Osteocyte (in vitro differentiated cells): ENCODE results near the gene CES4A. TPM values are rescaled to one million over a fixed set of nuclear protein-coding genes. Genes with fewer than 3 reads are reported as not detected.

Source experiments
- DNase-seq: peaks from one replicate; pipeline ENCODE4 v3.0.0; 2021; ENCODE audit warnings: mixed read lengths; ENCODE audit not compliant: unreplicated experiment; ENCODE audit errors: extremely low spot score
- H3K27ac Mint-ChIP-seq: one replicate; pipeline ENCODE4 v1.8.0; 2021; ENCODE audit warnings: mild to moderate bottlenecking, mixed read lengths; ENCODE audit not compliant: unreplicated experiment
- H3K27me3 Mint-ChIP-seq: one replicate; pipeline ENCODE4 v1.8.0; 2021; ENCODE audit warnings: mixed read lengths; ENCODE audit not compliant: unreplicated experiment
- H3K36me3 Mint-ChIP-seq: one replicate; pipeline ENCODE4 v1.8.0; 2021; ENCODE audit warnings: mixed read lengths; ENCODE audit not compliant: unreplicated experiment
- H3K4me1 Mint-ChIP-seq: one replicate; pipeline ENCODE4 v1.8.0; 2021; ENCODE audit warnings: mixed read lengths; ENCODE audit not compliant: unreplicated experiment
- H3K4me3 Mint-ChIP-seq: one replicate; pipeline ENCODE4 v1.8.0; 2021; ENCODE audit warnings: mild to moderate bottlenecking, moderate library complexity, mixed read lengths; ENCODE audit not compliant: unreplicated experiment
- H3K9me3 Mint-ChIP-seq: one replicate; pipeline ENCODE4 v1.8.0; 2021; ENCODE audit warnings: mixed read lengths; ENCODE audit not compliant: unreplicated experiment
- CTCF ChIP-seq: fragments of 200-600 bp; sonication (generic); IDR thresholded peaks from 2 replicates; pipeline ENCODE4 v1.5.0; 2021; ENCODE audit warnings: antibody characterized with exemption, mild to moderate bottlenecking, moderate library complexity
- total RNA-seq: library from RNA; stranded (reverse); gene quantifications from 2 replicates; pipeline ENCODE4 v1.2.1, GENCODE V29; 2021

Gene CES4A
- total RNA-seq, 1 donor from 2014 or later, result 3.8 TPM

- H3K4me3 Mint-ChIP-seq, result peak overlapping the region; percentile 61
- no peaks in the 10 kb centered on the region for H3K27me3 Mint-ChIP-seq
- H3K9me3 Mint-ChIP-seq, result no peaks in the 10 kb centered on the region
- DNase-seq, result no peak
- H3K4me1 Mint-ChIP-seq, result peaks cover 5% of the 10 kb centered on the region
- no peaks in the 10 kb centered on the region for H3K36me3 Mint-ChIP-seq
- no peak overlapping the region for H3K27ac Mint-ChIP-seq
- no peak for TF ChIP-seq CTCF
Measured at GRCh38 chr16:67014634-67015312, 26.4 kb downstream of the CES4A start.

GRCh38 chr16:67015313-67015731 is 26.9 kb downstream of the CES4A start:
- TF ChIP-seq CTCF, result no peak
- H3K27ac Mint-ChIP-seq, result no peak overlapping the region
- DNase-seq, result no peak
- no peaks in the 10 kb centered on the region for H3K36me3 Mint-ChIP-seq
- H3K4me1 Mint-ChIP-seq, result peaks cover 5% of the 10 kb centered on the region
- no peaks in the 10 kb centered on the region for H3K9me3 Mint-ChIP-seq
- no peak overlapping the region for H3K4me3 Mint-ChIP-seq
- no peaks in the 10 kb centered on the region for H3K27me3 Mint-ChIP-seq

DNA sequence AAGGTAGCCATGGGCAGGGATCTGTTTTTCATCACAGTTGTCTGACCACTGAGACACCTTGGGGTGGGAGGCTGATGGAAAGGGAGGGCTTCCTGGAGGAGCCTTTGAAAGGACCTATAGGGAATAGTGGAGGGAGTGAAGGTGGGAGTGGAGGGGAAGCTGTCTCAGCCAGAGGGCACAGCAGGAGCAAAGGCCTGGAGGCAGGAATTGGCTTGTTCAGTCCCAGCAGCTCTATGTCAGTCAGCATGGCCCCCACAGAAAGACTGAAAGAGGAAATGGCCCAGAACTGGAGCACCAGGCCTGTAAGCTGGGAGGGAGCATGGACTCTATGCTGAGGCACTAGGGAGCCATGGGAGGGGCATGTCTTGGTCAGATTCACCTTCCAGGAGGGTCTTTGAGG is 27.8 kb downstream of the CES4A start:
- DNase-seq, result no peak
- no peak overlapping the region for H3K4me3 Mint-ChIP-seq
- no peaks in the 10 kb centered on the region for H3K36me3 Mint-ChIP-seq
- no peak for TF ChIP-seq CTCF
- H3K4me1 Mint-ChIP-seq, result peaks cover 5% of the 10 kb centered on the region
- no peak overlapping the region for H3K27ac Mint-ChIP-seq
- no peaks in the 10 kb centered on the region for H3K27me3 Mint-ChIP-seq
- no peaks in the 10 kb centered on the region for H3K9me3 Mint-ChIP-seq

DNA sequence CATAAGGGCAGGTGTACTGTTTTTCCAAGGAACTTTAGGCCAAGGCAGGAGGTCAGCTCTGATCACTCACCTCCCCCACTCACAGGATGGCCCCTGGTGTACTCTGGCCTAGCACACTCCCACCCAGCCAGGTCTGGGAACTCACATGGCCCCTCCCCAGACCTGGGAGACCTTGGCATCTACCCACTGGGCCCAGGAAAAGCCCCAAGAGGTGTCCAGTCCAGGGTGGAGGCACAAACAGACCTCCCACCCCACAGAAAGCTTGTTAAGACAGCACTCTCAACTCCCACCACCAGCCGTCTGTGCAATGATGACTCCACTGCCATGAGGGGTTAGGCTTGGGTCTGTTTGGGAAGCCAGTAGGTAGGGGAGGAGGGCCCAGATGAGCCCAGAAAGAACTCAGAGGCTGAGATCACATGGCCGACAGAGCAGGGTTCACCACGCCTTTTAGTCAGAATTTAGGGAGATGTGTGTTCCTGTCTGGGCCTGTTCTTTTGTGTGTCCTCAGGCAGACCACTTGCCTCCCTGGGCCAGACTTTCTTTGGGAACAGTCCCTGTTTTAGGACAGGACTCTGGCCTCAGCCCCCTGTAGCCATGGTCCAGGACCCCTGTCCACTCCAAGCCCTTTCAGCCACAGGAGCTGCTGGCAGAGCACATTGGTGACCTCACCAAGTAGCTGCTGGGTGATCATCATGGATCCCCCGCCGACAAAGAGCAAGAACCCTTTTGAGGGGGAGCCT is 28.5 kb downstream of the CES4A start:
- DNase-seq, result no peak
- Mint-ChIP-seq H3K9me3 (no peaks in the 10 kb centered on the region), H3K27ac (no peak overlapping the region), H3K4me3 (no peak overlapping the region), H3K4me1 (peaks cover 5% of the 10 kb centered on the region), H3K27me3 (no peaks in the 10 kb centered on the region), H3K36me3 (no peaks in the 10 kb centered on the region)
- no peak for TF ChIP-seq CTCF

DNA sequence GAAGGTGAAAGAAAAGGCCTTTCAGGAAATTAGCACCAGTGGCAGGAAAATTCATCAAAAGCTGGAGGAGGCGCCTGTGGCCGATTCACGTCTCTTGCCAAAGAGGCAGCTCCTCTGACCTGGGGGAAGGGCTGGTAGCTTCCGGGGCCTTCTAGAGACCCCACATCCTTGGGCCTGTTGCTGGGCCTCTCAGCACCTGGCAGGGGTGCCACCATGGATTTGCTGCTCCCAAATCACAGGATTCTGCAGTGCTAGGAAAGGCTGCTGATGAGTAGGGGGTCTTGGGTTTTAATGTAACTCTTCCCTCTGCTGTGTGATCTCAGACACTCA is 29.0 kb downstream of the CES4A start:
- no peak for DNase-seq
- no peaks in the 10 kb centered on the region for H3K9me3 Mint-ChIP-seq
- no peak overlapping the region for H3K4me3 Mint-ChIP-seq
- no peaks in the 10 kb centered on the region for H3K27me3 Mint-ChIP-seq
- no peak overlapping the region for H3K27ac Mint-ChIP-seq
- TF ChIP-seq CTCF, result no peak
- H3K36me3 Mint-ChIP-seq, result no peaks in the 10 kb centered on the region
- H3K4me1 Mint-ChIP-seq, result peaks cover 5% of the 10 kb centered on the region
